ENCODE results near the gene LHX1.

LHX1 gene

GRCh38 chr17:36931096-36931696 lies 6.1 kb upstream of the LHX1 start:
- H3K4me3 ChIP-seq (ENCODE audit: low read length), result no peak overlapping the region
- TF ChIP-seq ZNF274 (IDR thresholded peaks at IDR 0.05; ENCODE audit: low read depth, low read length), result no peak

- no peak for TF ChIP-seq ZNF274 (IDR thresholded peaks at IDR 0.05; ENCODE audit: low read depth, low read length)
- no peak overlapping the region; the same call in 1 of the 2 replicates for H3K4me3 ChIP-seq (ENCODE audit: low read length)
These were observed 5.4 kb upstream of the LHX1 start for GRCh38 chr17:36931697-36932382.

GRCh38 chr17:36932383-36932693 lies 4.9 kb upstream of the LHX1 start:
- H3K4me3 ChIP-seq (ENCODE audit: low read length), result no peak overlapping the region; the same call in 1 of the 2 replicates
- no peak for TF ChIP-seq ZNF274 (IDR thresholded peaks at IDR 0.05; ENCODE audit: low read depth, low read length)

GRCh38 chr17:36932694-36933511 lies 4.4 kb upstream of the LHX1 start:
- TF ChIP-seq ZNF274 (IDR thresholded peaks at IDR 0.05; ENCODE audit: low read depth, low read length), result no peak
- no peak overlapping the region for H3K4me3 ChIP-seq (ENCODE audit: low read length)

- no peak for TF ChIP-seq ZNF274 (IDR thresholded peaks at IDR 0.05; ENCODE audit: low read depth, low read length)
- H3K4me3 ChIP-seq (ENCODE audit: low read length), result no peak overlapping the region; the same call in 1 of the 2 replicates
These were observed 3.6 kb upstream of the LHX1 start for GRCh38 chr17:36933512-36934143.

GRCh38 chr17:36934144-36934691 lies 3.1 kb upstream of the LHX1 start:
- H3K4me3 ChIP-seq (ENCODE audit: low read length), result no peak overlapping the region; the same call in 1 of the 2 replicates
- TF ChIP-seq ZNF274 (IDR thresholded peaks at IDR 0.05; ENCODE audit: low read depth, low read length), result no peak

- no peak for TF ChIP-seq ZNF274 (IDR thresholded peaks at IDR 0.05; ENCODE audit: low read depth, low read length)
- peak overlapping the region; percentile 4; the same call in 1 of the 2 replicates for H3K4me3 ChIP-seq (ENCODE audit: low read length)
These were observed 2.3 kb upstream of the LHX1 start for GRCh38 chr17:36934692-36935630.

GRCh38 chr17:36935671-36936454 lies 1.4 kb upstream of the LHX1 start:
- no peak for TF ChIP-seq ZNF274 (IDR thresholded peaks at IDR 0.05; ENCODE audit: low read depth, low read length)
- peak overlapping the region; percentile 32 for H3K4me3 ChIP-seq (ENCODE audit: low read length)

GRCh38 chr17:36936455-36937000 lies 747 bp upstream of the LHX1 start:
- TF ChIP-seq ZNF274 (IDR thresholded peaks at IDR 0.05; ENCODE audit: low read depth, low read length), result no peak
- H3K4me3 ChIP-seq (ENCODE audit: low read length), result peak overlapping the region; percentile 32

GRCh38 chr17:36937959-36938565 lies 787 bp downstream of the LHX1 start:
- H3K4me3 ChIP-seq (ENCODE audit: low read length), result no peak overlapping the region
- no peak for TF ChIP-seq ZNF274 (IDR thresholded peaks at IDR 0.05; ENCODE audit: low read depth, low read length)

- TF ChIP-seq ZNF274 (IDR thresholded peaks at IDR 0.05; ENCODE audit: low read depth, low read length), result no peak
- H3K4me3 ChIP-seq (ENCODE audit: low read length), result no peak overlapping the region
These were observed 1.3 kb downstream of the LHX1 start for GRCh38 chr17:36938566-36939051.

Data from GM08714 (cell line).